ENCODE results near the gene GRHL1.

Gene GRHL1

DNA sequence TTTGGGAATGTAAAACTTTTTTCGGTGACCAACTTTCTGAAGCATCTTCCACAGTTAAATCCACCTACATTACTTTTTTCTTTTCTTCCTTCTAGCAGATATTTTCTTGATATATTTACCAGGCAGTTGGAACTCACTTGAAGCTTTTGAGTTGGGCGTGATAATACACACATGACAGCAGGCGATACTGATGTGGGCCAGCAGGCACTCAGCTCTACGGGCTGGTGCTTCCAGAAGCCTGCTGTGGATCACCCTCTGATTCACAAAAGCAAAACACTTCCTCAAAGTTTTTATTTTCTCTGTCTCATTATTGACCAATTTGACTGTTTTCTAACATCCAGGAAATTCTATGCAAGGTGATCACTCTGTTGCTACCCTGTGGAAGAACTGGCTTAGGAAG is 22.9 kb downstream of the GRHL1 start:
- DNase-seq, result no peak

DNA sequence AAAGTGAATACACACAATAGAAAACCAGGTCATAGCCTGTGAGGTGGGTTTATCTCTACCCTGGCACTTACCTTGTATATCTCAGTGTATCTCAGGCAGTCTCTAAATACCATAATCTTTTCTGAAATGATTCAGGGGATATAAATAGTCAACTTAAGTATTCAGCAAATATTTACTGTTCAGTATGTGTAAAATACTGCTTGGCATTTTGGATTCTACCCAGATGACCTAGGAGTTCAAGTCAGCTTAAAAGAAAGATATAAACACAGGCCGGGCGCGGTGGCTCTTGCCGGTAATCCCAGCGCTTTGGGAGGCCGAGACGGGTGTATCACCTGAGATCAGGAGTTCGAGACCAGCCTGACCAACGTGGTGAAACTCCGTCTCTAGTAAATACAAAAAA is 23.8 kb downstream of the GRHL1 start:
- DNase-seq, result no peak

GRCh38 chr2:9975805-9976447 is 24.4 kb downstream of the GRHL1 start:
- DNase-seq, result no peak

DNA sequence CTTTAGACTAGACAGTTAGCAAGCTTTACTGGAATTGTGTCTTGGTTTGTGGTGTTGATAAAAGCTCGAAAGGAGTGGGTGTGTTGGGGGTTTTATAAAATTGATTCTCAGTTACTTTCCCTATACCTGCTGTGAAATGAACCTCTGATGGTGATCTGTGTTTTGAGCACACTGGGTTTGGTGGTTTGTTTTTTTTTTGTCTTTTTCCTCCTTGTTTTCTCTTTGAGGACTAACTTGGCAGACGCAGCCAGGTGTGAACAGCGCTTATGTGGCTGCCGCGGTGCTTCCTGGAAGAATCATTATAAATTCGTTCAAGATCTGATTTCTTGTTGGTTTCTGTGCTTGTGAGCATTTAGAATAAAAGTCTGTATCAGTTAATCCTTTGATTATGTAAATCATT is 28.5 kb downstream of the GRHL1 start:
- no peak for DNase-seq

GRCh38 chr2:9980520-9980919 is 29.0 kb downstream of the GRHL1 start:
- no peak for DNase-seq

DNA sequence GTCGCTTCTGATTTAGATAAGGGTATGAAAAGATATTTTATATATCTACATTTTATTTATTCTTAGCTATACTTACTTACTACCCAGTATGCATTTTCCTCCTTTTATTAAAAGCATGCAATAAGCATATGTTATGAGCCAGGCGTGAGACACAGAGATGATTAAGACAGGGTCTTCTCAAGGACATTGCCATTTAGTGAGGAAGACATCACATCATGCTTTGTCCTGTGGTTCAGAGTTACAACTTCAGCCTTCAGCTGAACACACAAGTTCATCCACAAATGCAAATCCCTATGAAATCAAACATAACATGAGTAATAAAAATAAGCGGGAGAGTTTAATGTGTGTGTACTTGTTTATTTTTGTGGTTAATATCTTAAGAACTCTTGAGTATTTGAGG is 30.2 kb downstream of the GRHL1 start:
- no peak for DNase-seq

DNA sequence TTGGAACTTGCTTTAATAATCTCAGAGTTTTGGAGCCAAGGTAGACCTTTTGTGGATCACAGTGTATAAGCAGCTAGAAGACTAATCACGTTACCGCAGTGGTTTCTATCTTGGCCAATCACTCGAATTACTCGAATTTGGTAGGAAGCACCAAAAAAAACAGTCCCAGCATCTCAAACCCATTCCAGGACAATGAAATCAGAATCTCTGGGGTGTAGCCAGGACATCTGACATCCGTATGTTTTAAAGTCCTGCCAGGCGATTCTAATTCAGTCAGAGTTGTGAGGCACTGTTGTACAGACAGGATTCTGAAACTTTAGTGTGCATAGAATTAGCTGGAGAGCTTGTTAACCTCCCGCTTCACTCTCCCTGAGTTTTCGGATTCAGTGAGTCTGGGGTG is 30.8 kb downstream of the GRHL1 start:
- no peak for DNase-seq

- no peak for DNase-seq
These were observed 31.4 kb downstream of the GRHL1 start for GRCh38 chr2:9982891-9983290.

DNA sequence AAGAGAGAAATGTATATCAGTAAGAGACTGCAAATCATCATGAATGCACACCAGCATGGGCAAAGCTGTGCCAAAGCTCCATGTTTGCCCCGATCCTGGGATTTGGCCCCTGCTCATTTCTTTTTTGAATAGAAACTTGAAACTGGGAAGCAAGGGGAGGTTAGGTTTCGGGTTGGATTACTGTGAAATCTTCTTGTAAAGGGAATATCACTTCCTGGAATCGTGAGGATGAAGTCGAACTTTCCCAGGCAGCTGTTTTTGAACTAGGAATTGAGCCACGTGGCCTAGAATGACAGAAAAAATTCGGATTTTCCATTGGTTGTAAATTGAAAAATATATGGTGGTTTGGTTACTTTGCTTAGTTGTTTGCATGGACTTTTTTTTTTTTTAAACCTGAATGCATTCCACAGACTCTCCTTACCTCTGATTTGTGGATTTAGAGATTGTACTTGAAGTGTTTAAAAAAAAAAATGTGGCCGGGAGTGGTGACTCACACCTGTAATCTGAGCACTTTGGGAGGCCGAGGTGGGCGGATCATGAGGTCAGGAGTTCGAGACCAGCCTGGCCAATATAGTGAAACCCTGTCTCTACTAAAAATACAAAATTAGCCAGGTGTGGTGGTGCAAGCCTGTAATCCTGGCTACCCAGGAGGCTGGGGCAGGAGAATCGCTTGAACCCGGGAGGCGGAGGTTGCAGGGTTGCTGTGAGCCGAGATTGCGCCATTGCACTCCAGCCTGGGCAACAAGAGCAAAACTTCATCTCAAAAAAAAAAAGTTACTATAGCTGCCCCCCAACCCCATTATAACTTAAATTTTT is 32.1 kb downstream of the GRHL1 start:
- DNase-seq, result no peak

DNA sequence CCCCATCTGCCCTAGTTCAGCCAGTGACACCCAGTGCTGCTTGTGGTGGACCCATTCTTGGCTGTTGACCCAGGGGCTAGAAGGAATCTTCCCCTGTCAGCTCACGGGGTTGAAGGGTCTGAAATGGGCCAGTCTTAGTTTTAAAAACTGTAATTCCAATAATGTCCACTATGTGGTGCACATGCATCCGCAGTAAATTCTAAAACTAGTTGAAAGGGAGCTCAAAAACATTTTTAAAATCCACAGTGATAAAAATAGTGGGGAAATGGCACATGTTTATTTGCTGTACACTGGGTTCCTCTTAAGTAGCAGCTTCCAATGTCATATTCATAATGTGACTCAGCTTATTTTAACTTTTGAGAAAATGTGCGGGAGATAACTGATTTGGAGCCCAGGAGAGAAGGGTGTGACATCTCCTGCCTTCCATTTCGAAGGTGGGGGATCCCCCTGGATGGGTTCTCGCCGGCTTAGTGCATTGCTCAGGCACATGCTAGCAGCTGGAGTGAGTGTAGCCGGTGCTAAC is 32.8 kb downstream of the GRHL1 start:
- peak; percentile 18 for DNase-seq

GRCh38 chr2:9984871-9985480 is 33.5 kb downstream of the GRHL1 start:
- DNase-seq, result no peak

DNA sequence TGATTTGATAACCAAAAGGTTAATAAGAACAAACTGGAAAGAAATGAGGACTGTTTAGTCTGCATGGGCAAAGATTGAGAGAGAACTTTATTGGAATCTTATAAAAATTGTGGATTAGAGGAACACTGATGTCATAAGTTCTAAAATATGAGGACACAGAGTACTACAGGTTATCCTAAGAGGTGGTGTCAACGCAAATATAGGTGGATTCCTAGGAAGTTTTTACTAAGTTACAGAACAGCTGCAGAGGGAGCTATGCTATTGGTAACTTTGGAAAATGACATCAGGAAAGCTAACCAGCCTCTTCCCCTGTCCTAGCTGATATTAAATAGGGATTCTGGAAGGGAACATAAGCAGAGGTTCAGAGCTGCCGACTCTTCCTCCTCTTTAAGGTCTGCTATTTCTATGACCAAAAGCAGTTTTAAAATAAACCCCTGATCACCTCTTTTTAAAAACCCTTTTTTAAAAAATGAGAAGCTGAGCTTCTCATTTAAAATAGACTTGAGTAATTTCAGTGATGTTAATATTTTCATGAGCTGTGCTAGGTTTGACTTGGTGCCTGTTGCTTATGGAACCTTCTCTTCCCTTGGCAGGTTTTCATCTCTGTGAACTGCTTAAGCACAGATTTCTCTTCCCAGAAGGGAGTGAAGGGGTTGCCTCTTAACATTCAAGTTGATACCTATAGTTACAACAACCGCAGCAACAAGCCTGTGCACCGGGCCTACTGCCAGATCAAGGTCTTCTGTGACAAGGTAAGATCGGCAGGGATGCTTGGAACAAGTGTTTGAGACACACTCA is 34.2 kb downstream of the GRHL1 start:
- no peak for DNase-seq

DNA sequence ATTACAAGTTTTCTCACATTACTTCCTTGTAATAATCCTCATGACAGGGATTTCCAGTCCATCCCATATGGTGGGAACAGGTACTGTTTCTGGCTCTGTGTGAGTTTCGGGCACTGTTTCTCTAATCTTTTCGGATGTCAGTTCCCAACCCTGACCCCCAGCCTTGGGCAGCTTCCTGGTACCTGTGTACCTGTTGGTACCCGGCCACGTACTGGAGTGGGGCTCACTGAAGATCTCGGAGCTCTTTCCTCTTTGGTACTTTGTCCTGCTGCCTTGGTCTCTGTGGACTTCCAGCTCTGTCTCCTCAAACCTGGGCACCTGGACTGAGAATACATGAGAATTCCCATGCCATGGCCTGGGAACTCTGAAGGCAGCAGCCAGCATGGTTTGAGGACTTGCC is 36.8 kb downstream of the GRHL1 start:
- no peak for DNase-seq

GRCh38 chr2:9990736-9991135 is 39.2 kb downstream of the GRHL1 start:
- DNase-seq, result peak; percentile 62

DNA sequence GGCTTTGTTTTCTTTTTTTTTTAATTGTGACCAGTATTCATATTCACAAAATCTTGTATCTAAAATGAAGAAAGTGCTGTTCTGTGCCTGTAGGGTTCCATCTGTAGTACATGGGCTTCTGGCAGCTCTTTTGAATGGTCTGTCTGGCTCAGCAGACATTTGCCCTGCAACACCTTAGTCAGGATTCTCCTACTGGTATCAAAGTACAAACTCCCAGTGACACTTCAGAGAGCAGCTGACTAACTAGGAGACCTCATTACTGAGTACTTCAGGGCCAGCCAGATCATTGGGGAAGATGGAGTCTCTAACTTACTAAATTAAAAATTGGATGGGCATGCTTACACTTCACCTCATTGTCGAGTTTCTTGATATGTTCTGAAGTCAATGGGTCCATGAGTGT is 39.7 kb downstream of the GRHL1 start:
- DNase-seq, result no peak

GRCh38 chr2:9991829-9992273 is 40.4 kb downstream of the GRHL1 start:
- DNase-seq, result no peak

- no peak for DNase-seq
These were observed 41.1 kb downstream of the GRHL1 start for GRCh38 chr2:9992427-9993187.

DNA sequence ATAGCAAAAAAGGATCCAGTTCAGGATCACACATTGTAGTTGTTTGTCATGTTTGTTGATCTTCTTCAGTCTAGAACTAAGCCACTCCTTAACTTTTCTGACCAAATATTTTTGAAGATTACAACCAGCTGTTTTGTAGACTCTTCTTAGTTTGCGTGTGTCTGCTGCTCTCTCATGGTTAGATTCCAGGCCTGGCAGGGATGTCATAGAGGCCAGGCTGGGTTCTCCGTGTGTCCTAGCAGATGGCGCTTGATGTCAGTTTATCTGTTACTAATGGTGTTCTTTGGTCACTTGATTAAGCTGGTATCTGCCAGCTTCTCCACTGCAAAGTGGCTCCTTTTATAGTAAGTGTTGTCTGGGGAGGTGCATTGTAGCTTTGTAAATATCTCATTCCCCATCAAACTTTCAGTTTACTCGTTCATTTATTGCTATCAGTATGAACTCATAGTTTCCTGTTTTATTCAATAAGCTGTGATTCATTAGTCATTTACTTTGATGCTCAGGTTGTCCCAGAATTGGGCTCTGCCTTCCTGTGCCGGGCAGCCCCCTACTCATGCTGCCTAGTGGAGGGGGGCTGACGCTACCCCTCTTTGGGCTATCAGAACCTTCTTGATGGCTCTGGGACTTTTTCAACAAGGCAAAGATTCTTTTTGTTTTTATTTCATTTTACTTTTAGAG is 42.1 kb downstream of the GRHL1 start:
- no peak for DNase-seq

- DNase-seq, result no peak
These were observed 43.0 kb downstream of the GRHL1 start for GRCh38 chr2:9994462-9994861.

- no peak for DNase-seq
These were observed 43.6 kb downstream of the GRHL1 start for GRCh38 chr2:9995059-9995458.

DNA sequence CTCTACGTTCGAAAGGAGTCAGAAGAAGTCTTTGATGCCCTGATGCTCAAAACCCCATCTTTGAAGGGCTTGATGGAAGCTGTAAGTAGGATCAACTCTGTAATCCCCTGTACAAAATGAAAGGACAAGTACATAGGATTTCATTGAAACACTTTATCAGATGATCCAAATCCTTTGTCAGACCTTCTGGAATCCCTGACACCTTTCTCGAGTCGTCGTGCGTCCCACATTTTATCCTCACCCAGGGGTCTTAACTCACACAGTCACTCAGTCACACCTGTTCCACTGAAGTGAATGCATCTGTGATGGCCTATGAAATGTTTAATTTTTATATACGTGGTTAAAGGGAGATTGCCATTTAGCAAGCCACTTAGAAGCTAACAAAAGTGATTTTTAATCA is 44.8 kb downstream of the GRHL1 start:
- DNase-seq, result no peak

DNA sequence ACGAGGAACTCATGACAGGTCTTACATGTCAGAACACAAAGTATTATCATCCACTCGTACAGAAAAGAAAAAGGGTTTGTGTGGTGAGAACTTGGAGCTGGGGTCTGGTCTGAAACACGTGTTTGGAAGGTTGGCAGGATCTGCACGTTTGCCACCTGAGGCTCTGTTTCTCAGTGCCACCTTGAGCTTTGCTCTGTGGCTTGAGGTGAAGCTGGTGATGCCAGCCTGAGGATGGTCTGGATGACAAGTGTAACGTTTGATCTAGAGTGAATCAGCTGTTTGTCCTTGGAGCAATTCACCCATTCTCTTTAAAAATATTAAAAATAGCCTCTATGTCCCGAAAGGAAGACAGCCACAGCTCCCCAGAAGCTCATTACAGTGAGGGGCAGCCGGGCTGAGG is 46.4 kb downstream of the GRHL1 start:
- DNase-seq, result no peak
